ENCODE results near the gene RHBDL1.

RHBDL1 gene

GRCh38 chr16:680625-680945 lies 5.1 kb downstream of the RHBDL1 start:
- TF ChIP-seq MAX (IDR thresholded peaks at IDR 0.05; ENCODE audit: low read depth, low read length) = no peak
- no peak for TF ChIP-seq MYC (IDR thresholded peaks at IDR 0.05; ENCODE audit: low read depth, low read length)
- no peak for TF ChIP-seq CTCF (IDR thresholded peaks at IDR 0.05; ENCODE audit: low read depth, low read length)
- no peak for TF ChIP-seq POLR2A (IDR thresholded peaks at IDR 0.05; ENCODE audit: extremely low read depth, insufficient read length)
- peak overlapping the region; percentile 78 for H3K4me3 ChIP-seq (ENCODE audit: low read depth, low read length)
- no peak for DNase-seq (ENCODE audit: low read depth)

GRCh38 chr16:680967-681745 lies 5.7 kb downstream of the RHBDL1 start:
- TF ChIP-seq CTCF (IDR thresholded peaks at IDR 0.05; ENCODE audit: low read depth, low read length) = peak; percentile 8
- TF ChIP-seq MYC (IDR thresholded peaks at IDR 0.05; ENCODE audit: low read depth, low read length) = no peak
- H3K4me3 ChIP-seq (ENCODE audit: low read depth, low read length) = peak overlapping the region; percentile 78
- DNase-seq (ENCODE audit: low read depth) = peak; percentile 57

- no peak for DNase-seq (ENCODE audit: low read depth)
- TF ChIP-seq MAX (IDR thresholded peaks at IDR 0.05; ENCODE audit: low read depth, low read length) = no peak
- TF ChIP-seq POLR2A (IDR thresholded peaks at IDR 0.05; ENCODE audit: extremely low read depth, insufficient read length) = no peak
- TF ChIP-seq CTCF (IDR thresholded peaks at IDR 0.05; ENCODE audit: low read depth, low read length) = no peak
- TF ChIP-seq MYC (IDR thresholded peaks at IDR 0.05; ENCODE audit: low read depth, low read length) = no peak
- H3K4me3 ChIP-seq (ENCODE audit: low read depth, low read length) = no peak overlapping the region
Measured at GRCh38 chr16:681746-682427, 6.4 kb downstream of the RHBDL1 start.

GRCh38 chr16:682493-683395 lies 7.3 kb downstream of the RHBDL1 start:
- peak overlapping the region; percentile 53 for H3K4me3 ChIP-seq (ENCODE audit: low read depth, low read length)
- no peak for DNase-seq (ENCODE audit: low read depth)
- no peak for TF ChIP-seq MYC (IDR thresholded peaks at IDR 0.05; ENCODE audit: low read depth, low read length)
- TF ChIP-seq CTCF (IDR thresholded peaks at IDR 0.05; ENCODE audit: low read depth, low read length) = no peak
- TF ChIP-seq POLR2A (IDR thresholded peaks at IDR 0.05; ENCODE audit: extremely low read depth, insufficient read length) = no peak
- TF ChIP-seq MAX (IDR thresholded peaks at IDR 0.05; ENCODE audit: low read depth, low read length) = no peak

- DNase-seq (ENCODE audit: low read depth) = peak; percentile 38
- TF ChIP-seq CTCF (IDR thresholded peaks at IDR 0.05; ENCODE audit: low read depth, low read length) (no peak), MYC (IDR thresholded peaks at IDR 0.05; ENCODE audit: low read depth, low read length) (no peak), POLR2A (IDR thresholded peaks at IDR 0.05; ENCODE audit: extremely low read depth, insufficient read length) (no peak), MAX (IDR thresholded peaks at IDR 0.05; ENCODE audit: low read depth, low read length) (no peak)
- peak overlapping the region; percentile 53 for H3K4me3 ChIP-seq (ENCODE audit: low read depth, low read length)
Measured at GRCh38 chr16:683396-684070, 8.1 kb downstream of the RHBDL1 start.
